GM19438 (cell line): ENCODE measurements around the gene FBXO46.

Experiments
- ATAC-seq: cut with Tn5 transposase; IDR thresholded peaks from one replicate; pipeline ENCODE4 v1.9.1; 2021; ENCODE audit warnings: low read depth; ENCODE audit not compliant: unreplicated experiment

FBXO46 gene

GRCh38 chr19:45730368-45731288, at the start of gene FBXO46:
TSS of gene FBXO46 (minus strand) at chr19:45730896. CDS start at chr19:45713495, 17,401 bp downstream.
- peak; percentile 88 for ATAC-seq

- no peak for ATAC-seq
Measured at GRCh38 chr19:45780146-45780447, 49.4 kb upstream of the FBXO46 start.

- ATAC-seq = peak; percentile 82
Measured at GRCh38 chr19:45779231-45780145, 48.8 kb upstream of the FBXO46 start.

- ATAC-seq = no peak
Measured at GRCh38 chr19:45778010-45778661, 47.4 kb upstream of the FBXO46 start.

GRCh38 chr19:45777395-45777961, 46.8 kb upstream of the FBXO46 start:
- no peak for ATAC-seq

- no peak for ATAC-seq
Measured at GRCh38 chr19:45774765-45775164, 44.1 kb upstream of the FBXO46 start.

- ATAC-seq = no peak
Measured at GRCh38 chr19:45773384-45773783, 42.7 kb upstream of the FBXO46 start.

GRCh38 chr19:45772912-45773311, 42.2 kb upstream of the FBXO46 start:
- ATAC-seq = no peak

- no peak for ATAC-seq
Measured at GRCh38 chr19:45772130-45772840, 41.6 kb upstream of the FBXO46 start.

- ATAC-seq = no peak
Measured at GRCh38 chr19:45771311-45771933, 40.7 kb upstream of the FBXO46 start.

GRCh38 chr19:45770192-45771101, 39.8 kb upstream of the FBXO46 start:
- peak; percentile 55 for ATAC-seq

GRCh38 chr19:45769821-45770191, 39.1 kb upstream of the FBXO46 start:
- ATAC-seq = no peak

GRCh38 chr19:45768984-45769782, 38.5 kb upstream of the FBXO46 start, which contains the start of gene SIX5:
TSS of gene SIX5 (minus strand) at chr19:45769252. CDS start at chr19:45768844, 408 bp downstream.
- peak; percentile 42 for ATAC-seq

- ATAC-seq = no peak
Measured at GRCh38 chr19:45768655-45768983, 37.9 kb upstream of the FBXO46 start.

GRCh38 chr19:45767881-45768654, 37.4 kb upstream of the FBXO46 start:
- ATAC-seq = no peak

GRCh38 chr19:45767410-45767880, 36.7 kb upstream of the FBXO46 start:
- ATAC-seq = no peak

- ATAC-seq = no peak
Measured at GRCh38 chr19:45766869-45767346, 36.2 kb upstream of the FBXO46 start.
